ENCODE measurements around the gene ITGB1. TPM values are rescaled to one million over a fixed set of nuclear protein-coding genes. Genes with fewer than 3 reads are reported as not detected.

ITGB1 gene
- total RNA-seq, 2 experiments from 2014 or later, result 82.4 to 82.9 TPM

DNA sequence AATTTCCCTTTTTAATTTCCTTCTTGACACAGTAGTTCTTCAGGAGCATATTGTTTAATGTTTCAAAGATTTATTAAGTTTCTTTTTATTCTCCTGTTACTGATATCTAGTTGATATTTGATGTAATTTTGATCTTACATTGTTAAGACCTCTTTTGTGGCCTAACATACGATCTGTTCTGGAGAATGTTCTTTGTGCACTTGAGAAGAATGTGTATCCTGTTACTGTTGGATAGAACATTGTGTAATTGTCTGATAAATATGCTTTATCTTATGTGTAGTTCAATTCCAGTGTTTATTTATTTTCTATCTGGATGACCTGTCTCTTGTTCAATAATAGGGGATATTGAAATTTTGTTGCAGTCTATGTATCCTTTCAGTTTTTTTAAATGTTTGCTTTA, 106.7 kb downstream of the ITGB1 start:
- ChIA-PET CTCF (interaction anchor here (1.0 kb wide), 1 partner anchor 157 kb away, joined by 3 read pairs; no protein-coding TSS in a partner anchor), POLR2A (no interaction called here)

More for the DNA sequence above, 106.7 kb downstream of the ITGB1 start:
- intact Hi-C loops (cut with DNase I, micrococcal nuclease), result no loop called here
- no peaks in the 10 kb centered on the region for H3K27me3 ChIP-seq (ENCODE audit: control insufficient read depth in 1 of 2, insufficient read depth in 2 of 2, low read length in 2 of 2)
- TF ChIP-seq, protein P1, sequence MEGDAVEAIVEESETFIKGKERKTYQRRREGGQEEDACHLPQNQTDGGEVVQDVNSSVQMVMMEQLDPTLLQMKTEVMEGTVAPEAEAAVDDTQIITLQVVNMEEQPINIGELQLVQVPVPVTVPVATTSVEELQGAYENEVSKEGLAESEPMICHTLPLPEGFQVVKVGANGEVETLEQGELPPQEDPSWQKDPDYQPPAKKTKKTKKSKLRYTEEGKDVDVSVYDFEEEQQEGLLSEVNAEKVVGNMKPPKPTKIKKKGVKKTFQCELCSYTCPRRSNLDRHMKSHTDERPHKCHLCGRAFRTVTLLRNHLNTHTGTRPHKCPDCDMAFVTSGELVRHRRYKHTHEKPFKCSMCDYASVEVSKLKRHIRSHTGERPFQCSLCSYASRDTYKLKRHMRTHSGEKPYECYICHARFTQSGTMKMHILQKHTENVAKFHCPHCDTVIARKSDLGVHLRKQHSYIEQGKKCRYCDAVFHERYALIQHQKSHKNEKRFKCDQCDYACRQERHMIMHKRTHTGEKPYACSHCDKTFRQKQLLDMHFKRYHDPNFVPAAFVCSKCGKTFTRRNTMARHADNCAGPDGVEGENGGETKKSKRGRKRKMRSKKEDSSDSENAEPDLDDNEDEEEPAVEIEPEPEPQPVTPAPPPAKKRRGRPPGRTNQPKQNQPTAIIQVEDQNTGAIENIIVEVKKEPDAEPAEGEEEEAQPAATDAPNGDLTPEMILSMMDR (IDR thresholded peaks at IDR 0.05), result no peak
- H3K4me3 ChIP-seq (ENCODE audit: low read length), result no peak overlapping the region
- Mint-ChIP-seq H3K9me3 (no peaks in the 10 kb centered on the region), H3K36me3 (ENCODE audit: low read depth) (no peaks in the 10 kb centered on the region), H3K4me3 (no peak overlapping the region), H3K27ac (no peak overlapping the region), H3K4me1 (ENCODE audit: low read depth) (peaks cover 6% of the 10 kb centered on the region), H3K27me3 (no peaks in the 10 kb centered on the region)
- no peaks in the 10 kb centered on the region for H3K4me1 ChIP-seq (ENCODE audit: insufficient read depth, low read length)
- no peaks in the 10 kb centered on the region for H3K36me3 ChIP-seq (ENCODE audit: insufficient read depth, low read length)
- H3K27ac ChIP-seq (ENCODE audit: low read depth in 1 of 2, low read length in 2 of 2), result no peak overlapping the region
- ATAC-seq (ENCODE audit: poor library complexity) (no peak), DNase-seq (no peak)
- no peaks in the 10 kb centered on the region for H3K9me3 ChIP-seq (ENCODE audit: control insufficient read depth in 1 of 2, insufficient read depth in 1 of 2, low read length in 2 of 2)
